Islet precursor cell (in vitro differentiated cells): ENCODE measurements around the gene SLC25A27.

Experiments
- DNase-seq: peaks from one replicate; pipeline ENCODE4 v3.0.0-alpha.2; 2018

SLC25A27 gene

DNA sequence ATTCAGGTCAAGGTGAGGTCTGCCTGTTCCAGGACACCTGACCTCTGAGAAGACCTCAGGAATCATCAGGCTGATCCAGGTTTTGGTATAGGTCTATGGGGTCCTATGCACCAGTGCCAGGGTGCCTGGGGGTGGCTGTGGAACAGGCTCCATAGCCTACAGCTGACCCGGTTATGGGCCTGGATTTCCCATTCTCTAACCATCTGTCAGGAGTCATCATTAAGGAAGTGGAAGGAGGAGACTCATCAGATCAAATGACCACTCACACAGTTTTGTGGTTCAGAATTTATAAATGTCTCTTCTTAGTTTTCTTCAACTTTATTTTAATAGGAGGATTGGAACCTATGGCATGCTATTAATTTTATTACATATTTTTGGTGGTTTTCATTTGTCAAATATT lies 67.6 kb downstream of the SLC25A27 start:
- no peak for DNase-seq
